IPS DF 6.9 (cell line): Measurements from ENCODE around the gene ZFPM1.

Experiments used
- DNase-seq: peaks from one replicate; pipeline ENCODE4 v3.0.0-alpha.2; 2013; ENCODE audit warnings: low read depth, low spot score
- H3K27ac ChIP-seq: one replicate; pipeline ENCODE4 v1.5.1; 2013; ENCODE audit warnings: low read length, control low read depth
- H3K27me3 ChIP-seq: 2 replicates; pipeline ENCODE4 v1.6.1; 2013; ENCODE audit warnings: mild to moderate bottlenecking, low read length; ENCODE audit not compliant: control insufficient read depth, insufficient read depth
- H3K36me3 ChIP-seq: 2 replicates; pipeline ENCODE4 v1.6.1; 2013; ENCODE audit warnings: low read length; ENCODE audit not compliant: control insufficient read depth, insufficient read depth
- H3K4me1 ChIP-seq: 2 replicates; pipeline ENCODE4 v1.6.1; 2013; ENCODE audit warnings: low read length; ENCODE audit not compliant: control insufficient read depth, insufficient read depth
- H3K4me3 ChIP-seq: 2 replicates; pipeline ENCODE4 v1.5.1; 2013; ENCODE audit warnings: mild to moderate bottlenecking, low read length
- H3K9me3 ChIP-seq: 2 replicates; pipeline ENCODE4 v1.6.1; 2013; ENCODE audit warnings: low read length, inconsistent platforms; ENCODE audit not compliant: control insufficient read depth, insufficient read depth
- WGBS: extraction: QIAGEN DNeasy Blood & Tissue Kit; methylation state at CpG from one replicate; pipeline ENCODE4 v1.1.7; 2013; ENCODE audit warnings: mixed read lengths, missing lambda C conversion rate; ENCODE audit not compliant: insufficient read length, insufficient coverage; 5-methylcytosine and 5-hydroxymethylcytosine counted together

Gene ZFPM1

DNA sequence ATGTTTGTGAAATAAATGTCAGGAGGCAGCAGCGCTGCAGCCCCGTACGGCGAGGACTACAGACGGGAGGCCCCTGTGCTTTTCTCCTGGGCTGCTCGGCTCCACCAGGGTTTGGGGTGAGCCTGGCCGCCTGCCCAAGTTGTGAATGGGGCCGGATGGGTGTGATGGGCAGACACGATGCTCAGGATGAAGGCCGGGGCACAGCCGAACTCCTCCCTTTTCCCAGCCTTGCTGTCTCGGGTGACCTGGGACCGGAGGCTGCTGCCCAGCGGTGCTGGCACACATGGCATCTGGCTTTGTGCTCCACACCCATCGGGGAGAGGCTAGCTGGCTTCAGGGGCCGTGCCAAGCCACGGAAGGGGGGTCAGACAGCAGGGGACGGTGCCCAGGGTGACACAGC, 34.2 kb upstream of the ZFPM1 start:
- Histone ChIP-seq H3K4me1 (no peaks in the 10 kb centered on the region), H3K27me3 (no peaks in the 10 kb centered on the region), H3K4me3 (no peak overlapping the region), H3K9me3 (no peaks in the 10 kb centered on the region), H3K27ac (no peak overlapping the region), H3K36me3 (no peaks in the 10 kb centered on the region)
- DNase-seq: no peak
- no CpG with 5 or more reads among the region's 18 CpGs for WGBS

DNA sequence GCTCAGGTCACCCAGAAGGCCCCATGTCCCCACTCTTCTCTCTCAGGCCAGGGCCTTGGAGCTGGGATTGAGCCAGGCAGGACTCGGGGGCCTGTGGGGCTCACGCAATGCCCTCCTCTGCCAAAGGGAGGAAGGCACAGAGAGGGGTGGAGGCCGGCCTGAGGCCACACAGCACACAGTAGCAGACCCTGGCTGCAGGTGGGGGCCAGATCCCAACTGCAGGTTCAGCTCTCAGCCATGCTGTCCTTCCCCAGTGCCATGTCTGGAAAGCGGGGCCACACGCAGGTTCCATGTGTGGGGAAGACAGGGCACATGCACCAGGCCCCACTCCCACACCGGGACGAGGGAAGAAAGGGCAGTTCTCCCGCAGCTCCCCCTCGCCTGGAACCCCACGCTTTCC, 33.3 kb upstream of the ZFPM1 start:
- Histone ChIP-seq H3K4me1 (no peaks in the 10 kb centered on the region), H3K9me3 (no peaks in the 10 kb centered on the region), H3K27ac (no peak overlapping the region), H3K27me3 (no peaks in the 10 kb centered on the region), H3K4me3 (no peak overlapping the region), H3K36me3 (no peaks in the 10 kb centered on the region)
- no peak for DNase-seq
- WGBS: no CpG with 5 or more reads among the region's 10 CpGs

DNA sequence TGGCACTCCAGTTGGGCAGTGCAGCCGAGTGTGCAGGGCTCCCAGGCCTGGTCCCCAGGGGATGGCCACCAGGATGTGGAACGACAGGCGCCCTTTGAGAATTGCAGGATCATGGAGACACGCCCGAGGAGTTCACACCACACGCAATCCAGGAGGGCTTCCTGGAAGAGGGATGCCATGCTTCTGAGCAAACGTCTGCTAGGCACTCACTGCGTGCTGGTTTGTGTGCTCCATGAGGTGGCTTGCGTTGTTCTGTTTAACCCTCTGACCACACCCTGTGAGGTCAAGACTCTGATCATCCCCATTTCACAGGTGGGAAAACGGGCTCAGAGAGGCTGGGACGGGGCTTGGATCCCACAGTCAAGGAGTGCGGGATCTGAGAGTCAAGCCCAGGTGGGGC, 32.6 kb upstream of the ZFPM1 start:
- Histone ChIP-seq H3K9me3 (no peaks in the 10 kb centered on the region), H3K27ac (no peak overlapping the region), H3K27me3 (no peaks in the 10 kb centered on the region), H3K4me3 (no peak overlapping the region), H3K4me1 (no peaks in the 10 kb centered on the region), H3K36me3 (no peaks in the 10 kb centered on the region)
- no CpG with 5 or more reads among the region's 12 CpGs for WGBS
- no peak for DNase-seq

DNA sequence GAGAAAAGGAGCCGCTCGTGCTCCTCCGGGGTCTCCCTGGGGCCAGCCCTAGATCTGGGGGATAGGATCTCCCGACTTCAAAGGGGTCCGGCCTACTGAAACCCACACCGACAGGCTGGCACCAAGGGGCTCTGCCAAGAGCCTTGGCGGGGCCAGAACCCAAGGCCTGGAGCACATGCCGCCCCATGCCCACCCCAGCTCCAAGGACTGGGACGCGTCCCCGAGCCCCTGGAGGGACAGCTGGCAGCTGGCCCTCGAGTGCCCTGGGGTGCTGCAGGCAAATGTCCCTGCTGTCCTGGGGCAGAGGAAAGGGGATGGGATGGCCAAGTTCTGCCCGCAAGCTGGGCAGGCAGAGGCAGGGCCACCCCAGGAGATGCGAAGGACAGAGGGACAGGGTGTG, 31.8 kb upstream of the ZFPM1 start:
- no peaks in the 10 kb centered on the region for H3K4me1 ChIP-seq
- H3K9me3 ChIP-seq: no peaks in the 10 kb centered on the region
- no peak overlapping the region for H3K4me3 ChIP-seq
- no CpG with 5 or more reads among the region's 14 CpGs for WGBS
- no peaks in the 10 kb centered on the region for H3K27me3 ChIP-seq
- H3K27ac ChIP-seq: no peak overlapping the region
- no peaks in the 10 kb centered on the region for H3K36me3 ChIP-seq
- no peak for DNase-seq

DNA sequence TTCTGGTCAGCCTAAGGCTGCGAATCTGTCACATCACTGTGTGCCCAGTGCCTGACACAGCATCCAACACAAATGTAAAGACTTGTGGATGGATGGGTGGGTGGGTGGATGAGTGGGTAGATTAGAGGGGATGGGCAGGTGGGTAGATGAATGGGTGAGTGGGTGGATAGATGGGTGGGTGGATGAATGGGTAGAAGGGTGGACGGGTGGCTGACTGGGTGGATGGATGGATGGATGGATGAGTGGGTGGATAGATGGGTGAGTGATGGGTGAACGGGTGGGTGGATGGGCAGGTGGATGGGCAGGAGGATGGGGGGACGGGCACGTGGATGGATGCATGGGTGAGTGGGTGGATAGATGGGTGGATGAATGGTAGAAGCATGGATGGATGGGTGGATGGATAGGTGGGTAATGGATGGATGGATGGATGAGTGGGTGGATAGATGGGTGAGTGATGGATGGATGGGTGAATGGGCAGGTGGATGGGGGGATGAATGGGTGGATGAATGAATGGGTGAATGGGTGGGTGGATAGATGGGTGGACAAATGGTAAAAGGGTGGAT, 31.1 kb upstream of the ZFPM1 start:
- no peaks in the 10 kb centered on the region for H3K9me3 ChIP-seq
- H3K27ac ChIP-seq: no peak overlapping the region
- no peaks in the 10 kb centered on the region for H3K4me1 ChIP-seq
- no peak for DNase-seq
- H3K27me3 ChIP-seq: no peaks in the 10 kb centered on the region
- H3K4me3 ChIP-seq: no peak overlapping the region
- no CpG with 5 or more reads among the region's 5 CpGs for WGBS
- H3K36me3 ChIP-seq: no peaks in the 10 kb centered on the region

DNA sequence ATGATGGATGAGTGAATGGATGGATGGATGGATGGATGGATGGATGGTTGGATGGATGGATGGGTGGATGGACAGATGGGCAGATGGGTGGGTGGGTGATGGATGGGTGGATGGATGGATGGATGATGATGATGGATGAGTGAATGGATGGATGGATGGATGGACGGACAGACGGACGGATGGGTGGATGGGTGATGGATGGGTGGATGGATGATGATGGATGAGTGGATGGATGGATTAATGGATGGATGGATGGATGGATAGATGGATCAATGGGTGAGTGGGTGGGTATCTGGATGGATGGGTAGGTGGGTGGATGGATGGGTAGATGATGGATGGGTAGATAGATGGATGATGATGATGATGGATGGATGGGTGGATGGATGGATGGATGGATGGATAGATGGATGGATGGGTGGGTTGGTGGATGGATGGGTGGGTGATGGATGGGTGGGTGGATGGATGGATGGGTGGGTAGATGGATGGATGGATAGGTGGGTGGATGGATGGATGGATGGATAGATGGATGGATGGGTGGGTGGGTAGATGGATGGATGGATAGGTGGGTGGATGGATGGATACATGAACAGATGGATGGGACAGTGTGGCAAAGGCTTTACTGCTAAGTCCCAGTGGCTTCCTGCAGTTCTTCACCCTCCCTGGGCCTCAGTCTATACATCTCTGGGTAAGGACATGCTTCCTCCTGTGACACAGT, 30.2 kb upstream of the ZFPM1 start:
- H3K27me3 ChIP-seq: no peaks in the 10 kb centered on the region
- DNase-seq: no peak
- H3K4me3 ChIP-seq: no peak overlapping the region
- no peaks in the 10 kb centered on the region for H3K4me1 ChIP-seq
- H3K27ac ChIP-seq: no peak overlapping the region
- no peaks in the 10 kb centered on the region for H3K9me3 ChIP-seq
- WGBS: no CpG with 5 or more reads among the region's 3 CpGs
- H3K36me3 ChIP-seq: no peaks in the 10 kb centered on the region

DNA sequence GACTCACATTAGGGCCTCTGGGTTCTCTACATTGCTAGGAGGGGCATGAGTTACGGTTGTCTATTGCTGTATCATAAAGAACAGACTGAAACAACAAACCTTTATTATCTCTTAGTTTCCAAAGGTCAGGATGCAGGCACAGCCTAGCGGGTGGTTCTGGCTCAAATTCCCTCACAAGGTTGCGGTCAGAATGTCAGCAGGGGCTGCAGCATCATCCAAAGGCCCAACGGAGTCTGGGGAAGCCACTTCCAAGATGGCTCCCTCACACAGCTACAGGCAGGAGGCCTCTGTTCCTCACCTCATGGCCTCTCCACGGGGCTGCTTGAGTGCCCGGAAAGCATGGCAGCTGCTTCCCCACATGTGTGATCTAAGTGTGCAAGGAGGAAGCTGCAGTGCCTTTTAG, 29.6 kb upstream of the ZFPM1 start:
- WGBS: no CpG with 5 or more reads among the region's 6 CpGs
- H3K27ac ChIP-seq: no peak overlapping the region
- no peak overlapping the region for H3K4me3 ChIP-seq
- H3K27me3 ChIP-seq: no peaks in the 10 kb centered on the region
- no peaks in the 10 kb centered on the region for H3K9me3 ChIP-seq
- no peaks in the 10 kb centered on the region for H3K36me3 ChIP-seq
- no peaks in the 10 kb centered on the region for H3K4me1 ChIP-seq
- DNase-seq: no peak

DNA sequence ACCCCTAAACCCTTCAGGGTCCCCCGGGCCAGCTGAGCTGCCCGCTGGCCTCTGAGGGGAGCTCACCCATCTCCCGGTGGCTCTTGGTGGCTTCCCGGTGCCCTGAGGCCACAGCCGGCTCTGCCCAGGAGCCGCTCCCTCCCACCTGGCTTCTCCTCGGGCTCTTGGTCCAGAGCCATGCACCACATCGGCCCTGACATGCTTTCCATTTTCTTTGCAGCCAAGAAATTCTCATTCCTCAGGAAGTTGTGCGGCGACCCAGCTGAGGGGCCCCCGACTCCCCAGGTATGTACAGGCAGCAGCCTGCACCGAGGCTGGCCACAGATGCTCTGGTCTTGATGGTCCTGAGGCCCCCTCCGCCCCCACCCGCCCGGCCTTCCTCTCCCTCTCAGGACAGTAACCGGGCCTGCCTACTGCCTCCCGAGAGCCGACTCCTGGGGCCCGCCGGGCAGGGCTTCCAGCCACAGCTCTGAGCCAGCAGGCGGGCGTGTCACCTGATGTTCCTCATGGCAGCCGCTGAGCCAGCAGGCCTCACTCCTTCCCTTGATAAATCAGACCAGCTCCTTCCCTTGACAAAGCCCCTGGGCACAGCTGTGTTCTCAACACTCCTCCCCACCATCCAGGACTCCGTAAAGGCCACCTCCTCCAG, 28.4 kb upstream of the ZFPM1 start:
- H3K9me3 ChIP-seq: no peaks in the 10 kb centered on the region
- H3K36me3 ChIP-seq: no peaks in the 10 kb centered on the region
- no CpG with 5 or more reads among the region's 24 CpGs for WGBS
- H3K4me1 ChIP-seq: 0 out of 2 replicates have a peak, but pooled peaks cover under 1% of the 10 kb centered on the region
- DNase-seq: no peak
- no peak overlapping the region for H3K4me3 ChIP-seq
- no peaks in the 10 kb centered on the region for H3K27me3 ChIP-seq
- H3K27ac ChIP-seq: no peak overlapping the region

DNA sequence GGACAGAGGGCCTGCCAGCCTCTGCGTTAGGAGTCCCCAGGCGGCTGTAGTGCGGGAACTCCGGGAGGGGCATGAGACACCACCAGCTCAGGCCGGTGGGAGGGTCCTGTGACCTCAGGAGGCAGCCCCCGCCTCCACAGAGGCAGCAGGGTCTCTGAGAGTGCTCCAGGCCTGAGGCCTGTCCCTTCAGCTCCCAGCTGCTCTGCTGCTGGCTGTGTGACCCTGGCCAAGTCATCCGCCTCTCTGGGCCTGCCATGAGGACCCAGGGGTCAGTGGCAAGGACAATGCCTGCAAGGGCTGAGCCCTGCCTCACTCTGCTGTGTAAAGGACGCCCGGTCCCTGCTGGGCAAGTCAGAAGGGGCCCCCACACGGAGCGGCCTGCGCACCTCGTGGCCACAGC, 27.1 kb upstream of the ZFPM1 start:
- WGBS: no CpG with 5 or more reads among the region's 13 CpGs
- peaks cover 2% of the 10 kb centered on the region; the same call in 1 of the 2 replicates for H3K27me3 ChIP-seq
- H3K4me1 ChIP-seq: 0 out of 2 replicates have a peak, but pooled peaks cover 2% of the 10 kb centered on the region
- no peak for DNase-seq
- H3K27ac ChIP-seq: no peak overlapping the region
- H3K9me3 ChIP-seq: no peaks in the 10 kb centered on the region
- no peak overlapping the region; the same call in 1 of the 2 replicates for H3K4me3 ChIP-seq
- no peaks in the 10 kb centered on the region for H3K36me3 ChIP-seq

DNA sequence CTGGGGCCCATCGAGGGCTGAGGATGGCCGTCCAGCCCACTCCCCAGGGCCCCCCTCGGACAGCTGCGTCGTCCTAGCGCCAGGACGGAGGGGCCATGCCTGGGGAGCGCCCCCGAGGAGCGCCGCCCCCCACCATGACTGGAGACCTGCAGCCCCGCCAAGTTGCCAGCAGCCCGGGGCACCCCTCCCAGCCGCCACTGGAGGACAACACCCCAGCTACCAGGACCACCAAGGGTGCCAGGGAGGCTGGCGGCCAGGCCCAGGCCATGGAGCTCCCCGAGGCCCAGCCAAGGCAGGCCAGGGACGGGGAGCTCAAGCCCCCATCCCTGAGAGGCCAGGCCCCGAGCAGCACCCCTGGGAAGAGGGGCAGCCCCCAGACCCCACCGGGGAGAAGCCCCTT, 25.7 kb upstream of the ZFPM1 start:
- H3K9me3 ChIP-seq: no peaks in the 10 kb centered on the region
- no peak for DNase-seq
- no peak overlapping the region for H3K4me3 ChIP-seq
- no CpG with 5 or more reads among the region's 19 CpGs for WGBS
- H3K27ac ChIP-seq: no peak overlapping the region
- H3K4me1 ChIP-seq: 0 out of 2 replicates have a peak, but pooled peaks cover 2% of the 10 kb centered on the region
- no peaks in the 10 kb centered on the region for H3K36me3 ChIP-seq
- peaks cover 10% of the 10 kb centered on the region; the same call in 1 of the 2 replicates for H3K27me3 ChIP-seq
